ENCODE results near the gene CDHR2.

DNA sequence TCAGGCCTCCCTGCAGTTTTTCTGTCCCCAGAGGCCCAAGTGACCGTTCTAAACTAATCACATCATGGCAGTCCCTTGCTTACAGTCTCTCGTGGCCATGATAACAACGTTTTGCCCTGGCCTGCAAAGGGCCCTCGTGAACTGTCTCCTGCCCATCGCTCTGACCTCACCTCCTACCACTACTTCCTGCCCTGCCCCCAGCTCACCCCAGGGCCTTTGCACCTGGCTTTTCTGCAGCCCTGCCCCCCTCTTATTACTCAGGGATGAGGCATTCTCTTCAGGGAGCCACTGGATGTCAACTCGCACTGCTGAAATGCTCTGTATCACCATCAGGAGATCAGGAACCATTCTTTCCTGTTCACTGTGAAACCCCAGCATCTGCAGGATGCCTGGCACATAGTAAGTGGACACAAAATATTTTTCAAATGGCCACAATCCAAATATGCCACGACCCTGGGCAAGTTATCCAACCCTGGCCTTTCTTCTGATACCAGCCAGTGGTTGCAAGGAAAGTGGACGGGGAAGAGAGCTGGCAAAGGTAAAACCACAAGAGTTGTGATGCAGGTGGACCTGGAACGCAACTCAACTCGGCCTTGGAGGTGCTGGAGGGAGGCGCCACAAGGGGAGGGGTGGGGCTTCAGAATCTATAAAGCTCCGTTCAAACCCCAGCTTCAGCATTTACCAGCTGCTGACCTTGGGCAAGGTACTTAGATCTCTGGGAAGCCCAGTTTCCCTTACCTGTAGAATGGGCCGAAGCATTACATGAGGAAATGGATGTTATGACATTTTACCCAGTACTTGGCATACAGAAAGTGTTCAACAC lies 79.5 kb downstream of the CDHR2 start:
- TF ChIP-seq, protein P1, sequence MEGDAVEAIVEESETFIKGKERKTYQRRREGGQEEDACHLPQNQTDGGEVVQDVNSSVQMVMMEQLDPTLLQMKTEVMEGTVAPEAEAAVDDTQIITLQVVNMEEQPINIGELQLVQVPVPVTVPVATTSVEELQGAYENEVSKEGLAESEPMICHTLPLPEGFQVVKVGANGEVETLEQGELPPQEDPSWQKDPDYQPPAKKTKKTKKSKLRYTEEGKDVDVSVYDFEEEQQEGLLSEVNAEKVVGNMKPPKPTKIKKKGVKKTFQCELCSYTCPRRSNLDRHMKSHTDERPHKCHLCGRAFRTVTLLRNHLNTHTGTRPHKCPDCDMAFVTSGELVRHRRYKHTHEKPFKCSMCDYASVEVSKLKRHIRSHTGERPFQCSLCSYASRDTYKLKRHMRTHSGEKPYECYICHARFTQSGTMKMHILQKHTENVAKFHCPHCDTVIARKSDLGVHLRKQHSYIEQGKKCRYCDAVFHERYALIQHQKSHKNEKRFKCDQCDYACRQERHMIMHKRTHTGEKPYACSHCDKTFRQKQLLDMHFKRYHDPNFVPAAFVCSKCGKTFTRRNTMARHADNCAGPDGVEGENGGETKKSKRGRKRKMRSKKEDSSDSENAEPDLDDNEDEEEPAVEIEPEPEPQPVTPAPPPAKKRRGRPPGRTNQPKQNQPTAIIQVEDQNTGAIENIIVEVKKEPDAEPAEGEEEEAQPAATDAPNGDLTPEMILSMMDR (IDR thresholded peaks at IDR 0.05; ENCODE audit: low read length) = no peak
- TF ChIP-seq EZH2 (IDR thresholded peaks at IDR 0.05; ENCODE audit: borderline replicate concordance, low read length) = no peak

Data from OCI-LY1 (cell line).